GM12891 (cell line): ENCODE data around the gene RYR3.
A peak's percentile ranks its signal among the peaks of the same experiment; 100 is the strongest.

ENCODE experiments used
- DNase-seq: peaks from one replicate; pipeline ENCODE4 v3.0.0; 2011; ENCODE audit warnings: low spot score; ENCODE audit not compliant: insufficient read length
- FAIRE-seq: peaks from 2 replicates; lab custom pipeline; 2011; peaks lifted over from hg19 to GRCh38; lab: Jason Lieb, UNC
- PAX5 ChIP-seq: IDR thresholded peaks from 2 replicates; pipeline ENCODE4 v1.6.1; 2011; ENCODE audit warnings: low read length, moderate library complexity, mild to moderate bottlenecking; ENCODE audit not compliant: insufficient read depth, severe bottlenecking
- POLR2A ChIP-seq: IDR thresholded peaks from 2 replicates; pipeline ENCODE4 v1.6.1; 2011; ENCODE audit warnings: low read depth, low read length, control low read depth
- POLR2AphosphoS5 ChIP-seq: IDR thresholded peaks from 2 replicates; pipeline ENCODE4 v1.6.1; 2011; ENCODE audit warnings: low read depth, low read length, control low read depth
- POU2F2 ChIP-seq: IDR thresholded peaks from 2 replicates; pipeline ENCODE4 v1.6.1; 2011; ENCODE audit warnings: low read depth, mild to moderate bottlenecking, control low read depth, low read length, moderate library complexity
- SPI1 ChIP-seq: IDR thresholded peaks from 2 replicates; pipeline ENCODE4 v1.6.1; 2011; ENCODE audit warnings: low read depth, low read length, control low read depth
- TAF1 ChIP-seq: IDR thresholded peaks from 2 replicates; pipeline ENCODE4 v1.6.1; 2011; ENCODE audit warnings: low read depth, low read length, control low read depth

RYR3 gene

DNA sequence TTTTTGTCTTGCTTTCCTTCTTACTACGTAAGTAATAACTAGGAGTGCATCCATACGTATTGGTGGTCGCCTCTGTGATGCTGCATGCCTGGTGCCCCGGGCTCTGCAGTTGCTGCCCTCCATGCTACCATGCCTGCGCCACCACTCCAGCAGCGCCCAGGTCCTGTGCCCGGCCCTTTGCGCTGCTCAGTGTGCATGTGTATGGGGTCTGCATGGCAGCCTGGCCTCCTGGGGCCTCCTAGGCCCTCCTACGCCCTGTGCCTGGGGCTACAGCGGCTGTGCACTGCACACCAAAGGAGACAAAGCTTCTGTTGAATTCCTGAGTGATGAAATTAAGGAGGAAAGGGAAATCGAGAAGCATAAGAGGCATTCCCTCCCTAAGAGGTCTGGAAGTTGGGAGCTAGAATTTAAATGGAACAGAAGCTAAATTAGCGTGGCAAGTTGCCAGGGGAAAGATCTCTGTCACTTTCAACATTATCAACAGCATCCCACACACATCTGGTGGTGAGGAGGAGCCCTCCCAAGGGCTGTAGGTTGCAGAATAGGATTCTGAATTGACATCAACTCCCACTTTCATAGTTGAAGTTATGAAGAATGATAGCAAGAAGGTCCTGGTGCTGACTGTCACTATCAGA lies 382.5 kb downstream of the RYR3 start:
- no peak for DNase-seq
- FAIRE-seq: no peak
- no peak for TF ChIP-seq PAX5
- no peak for TF ChIP-seq SPI1
- no peak for TF ChIP-seq POU2F2
- no peak for TF ChIP-seq POLR2A
- TF ChIP-seq TAF1: no peak
- no peak for TF ChIP-seq POLR2AphosphoS5

DNA sequence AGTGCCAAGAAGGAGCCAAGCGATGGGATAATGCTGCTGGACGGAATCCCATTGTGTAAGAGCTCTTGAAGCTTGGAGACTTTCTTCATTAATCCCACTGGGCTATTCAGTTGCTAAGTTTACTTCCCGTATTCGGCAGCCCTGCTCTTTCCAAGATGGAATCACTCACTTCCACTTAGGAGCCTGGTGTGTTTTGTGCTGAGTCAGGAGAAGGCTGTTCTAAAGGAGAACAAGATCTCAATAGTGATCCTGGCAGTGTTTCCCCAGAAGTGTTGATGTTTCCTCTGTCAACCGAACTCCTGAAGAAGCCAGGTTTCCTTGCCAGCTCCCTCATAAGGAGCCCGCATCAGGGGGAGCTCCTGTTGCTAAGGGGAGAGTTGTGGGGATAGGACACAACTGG lies 387.4 kb downstream of the RYR3 start:
- no peak for DNase-seq
- no peak for FAIRE-seq
- TF ChIP-seq POLR2A (no peak), SPI1 (no peak), POLR2AphosphoS5 (no peak), PAX5 (no peak), POU2F2 (no peak), TAF1 (no peak)

DNA sequence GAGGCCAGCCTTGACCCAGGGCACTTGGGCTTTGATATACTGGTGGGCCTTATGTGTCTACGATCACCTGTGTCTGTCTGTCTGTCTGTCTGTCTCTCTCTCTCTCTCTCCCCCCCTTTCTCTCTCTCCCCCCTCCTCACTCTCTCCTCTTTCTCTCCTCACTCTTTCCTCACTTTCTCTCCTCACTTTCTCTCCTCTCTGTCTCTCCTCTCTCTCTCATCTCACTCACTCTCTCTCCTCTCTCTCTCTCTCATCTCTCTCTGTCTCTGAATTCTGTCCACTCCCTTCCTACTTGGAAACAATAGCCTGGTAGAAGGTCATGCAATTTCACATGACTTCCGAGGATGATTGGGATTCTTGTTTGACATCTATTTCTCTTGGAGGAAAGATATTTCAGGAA lies 388.4 kb downstream of the RYR3 start:
- FAIRE-seq (no peak), DNase-seq (no peak)
- no peak for TF ChIP-seq PAX5
- no peak for TF ChIP-seq POLR2AphosphoS5
- TF ChIP-seq POLR2A: no peak
- no peak for TF ChIP-seq SPI1
- no peak for TF ChIP-seq POU2F2
- TF ChIP-seq TAF1: no peak

DNA sequence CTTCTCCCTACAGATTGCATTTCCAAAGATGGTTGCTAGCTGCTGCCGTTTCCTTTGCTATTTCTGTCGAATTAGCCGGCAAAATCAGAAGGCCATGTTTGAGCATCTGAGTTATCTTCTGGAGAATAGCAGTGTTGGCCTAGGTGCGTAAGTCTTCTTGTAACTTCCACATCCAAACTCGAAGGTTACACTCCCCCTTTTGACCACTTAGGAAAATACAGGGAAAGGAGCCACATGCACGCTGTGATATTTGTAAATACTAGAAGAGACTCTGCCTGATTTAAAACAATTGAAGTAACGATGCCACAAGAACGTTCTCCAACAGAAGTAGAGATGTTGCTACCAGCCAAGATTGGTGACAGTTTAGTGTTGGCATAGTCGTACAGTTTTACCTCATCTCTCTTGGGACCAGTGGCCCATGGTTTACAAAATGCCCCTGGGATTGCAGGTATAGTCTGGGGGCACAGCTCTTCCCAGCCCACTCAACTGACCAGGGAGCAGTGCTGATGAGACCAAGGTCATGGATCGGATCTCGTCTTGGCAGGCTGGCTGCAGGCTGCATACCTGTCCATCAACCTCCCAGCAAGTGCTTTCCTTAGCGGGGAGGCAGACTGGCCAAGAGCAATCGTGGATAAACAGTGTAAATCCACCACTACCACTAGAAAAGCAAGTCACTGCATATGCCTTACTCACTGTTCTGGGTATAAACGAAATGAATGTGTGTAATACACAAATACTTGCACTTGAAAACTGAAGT lies 389.1 kb downstream of the RYR3 start:
- DNase-seq (no peak), FAIRE-seq (no peak)
- TF ChIP-seq TAF1 (no peak), POLR2A (no peak), POLR2AphosphoS5 (no peak), POU2F2 (no peak), SPI1 (no peak), PAX5 (no peak)

DNA sequence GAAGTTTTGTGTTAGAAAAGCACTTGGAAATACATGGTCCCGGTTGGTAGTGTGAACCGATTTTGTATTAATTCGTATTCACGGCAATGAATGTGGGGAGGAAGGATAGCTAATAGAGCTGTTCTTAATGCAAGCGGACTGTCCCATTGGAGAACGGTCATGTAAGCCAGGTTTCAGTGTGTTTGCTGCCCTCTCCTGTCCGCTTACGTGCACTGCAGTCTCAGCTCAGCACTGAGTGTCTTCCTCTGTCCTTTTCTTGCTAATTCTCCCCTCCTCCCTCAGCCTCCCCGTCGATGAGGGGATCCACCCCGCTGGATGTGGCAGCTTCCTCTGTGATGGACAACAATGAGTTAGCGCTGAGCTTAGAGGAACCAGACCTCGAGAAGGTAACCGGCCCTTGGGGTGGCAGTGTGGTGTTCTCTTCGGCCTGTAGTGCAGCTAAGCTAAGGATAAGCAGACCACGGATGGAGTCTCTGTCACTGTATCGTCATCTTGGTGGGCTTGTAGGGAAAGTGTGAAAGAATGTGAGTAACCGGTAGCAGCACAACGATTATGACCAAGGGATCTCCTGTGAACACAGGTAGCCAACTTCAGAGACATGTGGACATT lies 390.0 kb downstream of the RYR3 start:
- DNase-seq: peak; percentile 23
- TF ChIP-seq PAX5: no peak
- TF ChIP-seq SPI1: no peak
- TF ChIP-seq POU2F2: no peak
- TF ChIP-seq POLR2AphosphoS5: no peak
- TF ChIP-seq TAF1: no peak
- peak; percentile 95 for FAIRE-seq

DNA sequence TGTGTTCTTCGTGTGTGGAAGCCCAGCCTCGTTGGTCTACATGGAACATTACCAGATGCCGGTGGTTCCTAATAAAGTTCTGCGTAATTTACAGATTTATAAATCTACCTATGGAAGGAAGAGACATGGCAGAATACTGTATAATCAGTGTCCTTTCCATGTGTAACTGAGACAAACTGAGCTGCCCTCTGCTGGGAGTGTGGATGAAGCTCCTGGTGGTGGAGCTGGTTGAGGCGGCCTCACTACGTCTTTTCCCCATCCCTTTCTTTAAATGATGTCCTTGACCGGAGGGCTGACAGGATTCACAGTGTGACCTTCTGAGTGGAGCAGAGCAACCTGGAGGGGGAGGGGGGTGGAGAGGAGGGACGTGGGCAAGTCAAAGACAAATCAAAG lies 390.5 kb downstream of the RYR3 start:
- DNase-seq (no peak), FAIRE-seq (no peak)
- no peak for TF ChIP-seq SPI1
- no peak for TF ChIP-seq POLR2AphosphoS5
- TF ChIP-seq PAX5: no peak
- no peak for TF ChIP-seq POU2F2
- TF ChIP-seq TAF1: no peak
- no peak for TF ChIP-seq POLR2A

DNA sequence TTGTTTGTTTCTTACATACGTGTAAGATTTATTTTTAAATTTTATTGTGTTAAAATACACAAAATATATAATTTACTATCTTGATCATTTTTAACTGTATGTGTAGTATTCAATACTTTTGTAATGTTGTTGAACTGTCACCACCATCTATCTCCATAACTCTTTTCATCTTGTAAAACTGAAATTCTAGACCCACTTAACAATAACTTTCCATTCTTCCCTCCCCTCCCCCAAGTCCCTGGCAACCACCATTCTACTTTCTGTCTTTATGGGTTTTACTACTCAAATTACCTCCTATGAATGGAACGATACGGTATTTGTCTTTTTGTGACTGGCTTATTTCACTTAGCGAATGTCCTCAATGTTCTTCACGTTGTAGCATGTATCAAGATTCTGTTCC lies 395.4 kb downstream of the RYR3 start:
- DNase-seq (no peak), FAIRE-seq (no peak)
- TF ChIP-seq POU2F2 (no peak), TAF1 (no peak), POLR2A (no peak)

DNA sequence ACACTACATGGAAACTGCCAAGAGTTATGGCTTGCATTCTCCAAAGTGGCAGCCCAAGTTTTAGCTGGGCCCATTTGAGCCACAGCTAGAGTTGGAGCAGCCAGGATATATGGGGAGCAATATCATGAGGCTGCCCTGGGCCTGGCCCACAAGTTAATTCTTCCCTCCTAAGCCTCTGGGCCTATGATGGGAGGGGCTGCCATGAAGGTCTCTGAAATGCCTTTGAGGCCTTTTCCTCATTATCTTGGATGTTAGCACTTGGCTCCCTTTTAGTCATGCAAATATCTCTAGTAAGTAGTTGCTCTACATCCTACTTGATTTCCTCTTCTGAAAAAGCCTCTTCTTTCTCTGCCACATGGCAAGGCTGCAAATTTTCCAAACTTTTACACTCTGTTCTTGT lies 400.0 kb downstream of the RYR3 start:
- DNase-seq (no peak), FAIRE-seq (no peak)
- TF ChIP-seq POLR2A: no peak
- no peak for TF ChIP-seq PAX5
- TF ChIP-seq TAF1: no peak
- TF ChIP-seq SPI1: no peak
- no peak for TF ChIP-seq POLR2AphosphoS5
- TF ChIP-seq POU2F2: no peak

DNA sequence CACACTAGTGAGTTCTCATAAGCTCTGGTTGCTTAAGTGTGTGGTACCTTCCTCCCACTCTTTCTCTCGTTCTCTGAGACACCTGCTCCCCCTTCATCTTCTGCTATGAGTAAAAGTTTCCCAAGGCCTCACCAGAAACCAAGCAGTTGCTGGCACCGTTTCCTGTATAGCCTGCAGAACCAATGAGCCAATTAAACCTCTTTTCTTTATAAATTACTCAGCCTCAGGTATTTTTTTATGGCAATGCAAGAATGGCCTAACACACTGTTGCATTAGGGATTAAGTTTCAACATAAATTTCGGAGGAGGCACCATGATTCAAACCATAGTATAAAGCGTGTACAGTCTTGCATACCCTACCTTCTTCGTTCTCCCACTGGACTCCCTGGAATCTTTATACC lies 405.3 kb downstream of the RYR3 start:
- FAIRE-seq: no peak
- TF ChIP-seq SPI1 (no peak), TAF1 (no peak), POLR2A (no peak), POLR2AphosphoS5 (no peak), POU2F2 (no peak), PAX5 (no peak)
- DNase-seq: no peak

DNA sequence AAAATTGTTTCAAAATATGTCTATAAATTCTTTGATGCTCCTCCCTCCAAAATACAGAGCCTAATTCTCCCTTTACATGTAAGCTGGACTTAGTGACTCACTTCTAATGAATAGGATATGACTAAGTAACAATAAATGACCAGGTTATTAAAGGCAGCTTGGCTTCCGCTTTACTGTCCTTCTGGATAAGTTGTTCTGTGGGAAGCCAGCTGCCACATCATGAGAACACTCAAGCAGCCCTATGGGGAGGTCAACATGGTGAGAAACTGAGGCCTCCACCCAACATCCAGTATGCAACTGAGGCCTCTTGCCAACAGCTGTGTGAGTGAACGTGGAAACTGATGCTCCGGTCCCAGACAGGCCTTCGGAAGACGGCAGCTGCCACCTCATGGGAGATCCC lies 410.2 kb downstream of the RYR3 start:
- FAIRE-seq: no peak
- no peak for DNase-seq
- no peak for TF ChIP-seq TAF1
- no peak for TF ChIP-seq POU2F2
- TF ChIP-seq POLR2A: no peak
- TF ChIP-seq POLR2AphosphoS5: no peak
- no peak for TF ChIP-seq PAX5
- TF ChIP-seq SPI1: no peak
